Osteocyte (in vitro differentiated cells): Measurements from ENCODE around the gene FAM170B. TPM values are rescaled to one million over a fixed set of nuclear protein-coding genes. Genes with fewer than 3 reads are reported as not detected.

ENCODE experiments used
- DNase-seq: peaks from one replicate; pipeline ENCODE4 v3.0.0; 2021; ENCODE audit warnings: mixed read lengths; ENCODE audit not compliant: unreplicated experiment; ENCODE audit errors: extremely low spot score
- H3K27ac Mint-ChIP-seq: one replicate; pipeline ENCODE4 v1.8.0; 2021; ENCODE audit warnings: mild to moderate bottlenecking, mixed read lengths; ENCODE audit not compliant: unreplicated experiment
- H3K27me3 Mint-ChIP-seq: one replicate; pipeline ENCODE4 v1.8.0; 2021; ENCODE audit warnings: mixed read lengths; ENCODE audit not compliant: unreplicated experiment
- H3K36me3 Mint-ChIP-seq: one replicate; pipeline ENCODE4 v1.8.0; 2021; ENCODE audit warnings: mixed read lengths; ENCODE audit not compliant: unreplicated experiment
- H3K4me1 Mint-ChIP-seq: one replicate; pipeline ENCODE4 v1.8.0; 2021; ENCODE audit warnings: mixed read lengths; ENCODE audit not compliant: unreplicated experiment
- H3K4me3 Mint-ChIP-seq: one replicate; pipeline ENCODE4 v1.8.0; 2021; ENCODE audit warnings: mild to moderate bottlenecking, moderate library complexity, mixed read lengths; ENCODE audit not compliant: unreplicated experiment
- H3K9me3 Mint-ChIP-seq: one replicate; pipeline ENCODE4 v1.8.0; 2021; ENCODE audit warnings: mixed read lengths; ENCODE audit not compliant: unreplicated experiment
- CTCF ChIP-seq: fragments of 200-600 bp; sonication (generic); IDR thresholded peaks from 2 replicates; pipeline ENCODE4 v1.5.0; 2021; ENCODE audit warnings: antibody characterized with exemption, mild to moderate bottlenecking, moderate library complexity
- total RNA-seq: library from RNA; stranded (reverse); gene quantifications from 2 replicates; pipeline ENCODE4 v1.2.1, GENCODE V29; 2021

Gene FAM170B
- total RNA-seq, 1 donor from 2014 or later = not detected

- Mint-ChIP-seq H3K9me3 (peaks cover 8% of the 10 kb centered on the region), H3K27me3 (peaks cover 13% of the 10 kb centered on the region), H3K27ac (no peak overlapping the region), H3K4me1 (no peaks in the 10 kb centered on the region), H3K4me3 (no peak overlapping the region), H3K36me3 (no peaks in the 10 kb centered on the region)
- no peak for DNase-seq
- TF ChIP-seq CTCF = no peak
Measured at GRCh38 chr10:49152663-49153062, 18.8 kb upstream of the FAM170B start.

GRCh38 chr10:49152037-49152436 lies 18.2 kb upstream of the FAM170B start:
- Mint-ChIP-seq H3K27me3 (peaks cover 11% of the 10 kb centered on the region), H3K27ac (no peak overlapping the region), H3K36me3 (no peaks in the 10 kb centered on the region), H3K9me3 (peaks cover 9% of the 10 kb centered on the region), H3K4me1 (no peaks in the 10 kb centered on the region), H3K4me3 (no peak overlapping the region)
- DNase-seq = no peak
- no peak for TF ChIP-seq CTCF

- Mint-ChIP-seq H3K4me1 (no peaks in the 10 kb centered on the region), H3K36me3 (no peaks in the 10 kb centered on the region), H3K27ac (no peak overlapping the region), H3K27me3 (peaks cover 8% of the 10 kb centered on the region), H3K9me3 (peaks cover 9% of the 10 kb centered on the region), H3K4me3 (no peak overlapping the region)
- no peak for TF ChIP-seq CTCF
- DNase-seq = no peak
Measured at GRCh38 chr10:49151481-49151880, 17.7 kb upstream of the FAM170B start.

GRCh38 chr10:49151025-49151445 lies 17.2 kb upstream of the FAM170B start:
- H3K4me1 Mint-ChIP-seq = no peaks in the 10 kb centered on the region
- no peak overlapping the region for H3K4me3 Mint-ChIP-seq
- H3K27ac Mint-ChIP-seq = no peak overlapping the region
- peaks cover 7% of the 10 kb centered on the region for H3K27me3 Mint-ChIP-seq
- no peaks in the 10 kb centered on the region for H3K36me3 Mint-ChIP-seq
- no peak for DNase-seq
- no peak for TF ChIP-seq CTCF
- H3K9me3 Mint-ChIP-seq = peaks cover 9% of the 10 kb centered on the region

GRCh38 chr10:49150426-49150825 lies 16.6 kb upstream of the FAM170B start:
- H3K27me3 Mint-ChIP-seq = peaks cover 7% of the 10 kb centered on the region
- H3K4me3 Mint-ChIP-seq = no peak overlapping the region
- H3K4me1 Mint-ChIP-seq = no peaks in the 10 kb centered on the region
- no peak for TF ChIP-seq CTCF
- no peak overlapping the region for H3K27ac Mint-ChIP-seq
- no peak for DNase-seq
- peaks cover 9% of the 10 kb centered on the region for H3K9me3 Mint-ChIP-seq
- H3K36me3 Mint-ChIP-seq = no peaks in the 10 kb centered on the region
